Calu3 (cell line): Measurements from ENCODE around the gene LBHD1. TPM values are rescaled to one million over a fixed set of nuclear protein-coding genes. Genes with fewer than 3 reads are reported as not detected.
"Not testable (repeated sequence)": the region's sequence is repeated elsewhere in the genome, so short reads cannot be mapped to it uniquely, and the experiment has no call there.

ENCODE experiments used
- BruUV-seq: library from RNA; stranded (reverse); fragments of 400-500 nt; replicated peaks from 2 replicates; lab custom pipeline; 2021; lab: Mats Ljungman, UMichigan
- CTCF ChIA-PET: fragments of 300-600 bp; sonication (Branson Sonifier 250); formaldehyde crosslinking; loops from one replicate; lab custom pipeline; 2022; ENCODE audit warnings: antibody characterized with exemption; lab: Charles Lee
- DNase-seq: peaks from one replicate; pipeline ENCODE4 v3.0.0; 2022
- H3K27ac Mint-ChIP-seq: one replicate; pipeline ENCODE4 v1.8.0; 2022; ENCODE audit warnings: mixed read lengths; ENCODE audit not compliant: unreplicated experiment
- H3K27me3 Mint-ChIP-seq: one replicate; pipeline ENCODE4 v1.8.0; 2022; ENCODE audit warnings: mixed read lengths; ENCODE audit not compliant: unreplicated experiment
- H3K36me3 Mint-ChIP-seq: one replicate; pipeline ENCODE4 v1.8.0; 2022; ENCODE audit warnings: mild to moderate bottlenecking, moderate library complexity, mixed read lengths; ENCODE audit not compliant: insufficient read depth, unreplicated experiment
- H3K4me1 Mint-ChIP-seq: one replicate; pipeline ENCODE4 v1.8.0; 2022; ENCODE audit warnings: mild to moderate bottlenecking, low read depth, mixed read lengths; ENCODE audit not compliant: unreplicated experiment
- H3K4me3 Mint-ChIP-seq: one replicate; pipeline ENCODE4 v1.8.0; 2022; ENCODE audit warnings: mild to moderate bottlenecking, low read depth, moderate library complexity, mixed read lengths; ENCODE audit not compliant: unreplicated experiment
- H3K9me3 Mint-ChIP-seq: one replicate; pipeline ENCODE4 v1.8.0; 2022; ENCODE audit warnings: low read depth, mixed read lengths; ENCODE audit not compliant: unreplicated experiment
- intact Hi-C: fragments of 100-400 bp; cut with micrococcal nuclease; formaldehyde crosslinking; loops from one replicate; pipeline ENCODE4 v1.10.0; 2022; ENCODE audit not compliant: unreplicated experiment
- total RNA-seq: library from RNA; stranded (reverse); gene quantifications from 2 replicates; pipeline ENCODE4 v1.2.3, GENCODE V29; 2022
- TF ChIP-seq, protein P1 (sequence below): fragments of 200-600 bp; IDR thresholded peaks from one replicate; pipeline ENCODE4 v1.8.0; 2022; ENCODE audit warnings: antibody characterized with exemption; ENCODE audit not compliant: unreplicated experiment

The LBHD1 gene
- total RNA-seq, 1 experiment from 2014 or later = 16.4 TPM

GRCh38 chr11:62652161-62653006, 19.7 kb downstream of the LBHD1 start:
- intact Hi-C loops = no loop called here
- CTCF ChIA-PET = interaction anchor here (0.7 to 1.0 kb wide), 3 partner anchors 12 to 439 kb away, joined by 3 to 6 read pairs (median 3); partner anchors contain the start of genes C11orf98 and CSKMT
- H3K36me3 Mint-ChIP-seq = peaks cover 29% of the 10 kb centered on the region
- no peak for DNase-seq
- H3K4me3 Mint-ChIP-seq = peak overlapping the region; percentile 93
- H3K9me3 Mint-ChIP-seq = no peaks in the 10 kb centered on the region
- no peaks in the 10 kb centered on the region for H3K27me3 Mint-ChIP-seq
- H3K27ac Mint-ChIP-seq = peak overlapping the region; percentile 75
- TSS peak; percentile 73 for BruUV-seq
- TF ChIP-seq, protein P1, sequence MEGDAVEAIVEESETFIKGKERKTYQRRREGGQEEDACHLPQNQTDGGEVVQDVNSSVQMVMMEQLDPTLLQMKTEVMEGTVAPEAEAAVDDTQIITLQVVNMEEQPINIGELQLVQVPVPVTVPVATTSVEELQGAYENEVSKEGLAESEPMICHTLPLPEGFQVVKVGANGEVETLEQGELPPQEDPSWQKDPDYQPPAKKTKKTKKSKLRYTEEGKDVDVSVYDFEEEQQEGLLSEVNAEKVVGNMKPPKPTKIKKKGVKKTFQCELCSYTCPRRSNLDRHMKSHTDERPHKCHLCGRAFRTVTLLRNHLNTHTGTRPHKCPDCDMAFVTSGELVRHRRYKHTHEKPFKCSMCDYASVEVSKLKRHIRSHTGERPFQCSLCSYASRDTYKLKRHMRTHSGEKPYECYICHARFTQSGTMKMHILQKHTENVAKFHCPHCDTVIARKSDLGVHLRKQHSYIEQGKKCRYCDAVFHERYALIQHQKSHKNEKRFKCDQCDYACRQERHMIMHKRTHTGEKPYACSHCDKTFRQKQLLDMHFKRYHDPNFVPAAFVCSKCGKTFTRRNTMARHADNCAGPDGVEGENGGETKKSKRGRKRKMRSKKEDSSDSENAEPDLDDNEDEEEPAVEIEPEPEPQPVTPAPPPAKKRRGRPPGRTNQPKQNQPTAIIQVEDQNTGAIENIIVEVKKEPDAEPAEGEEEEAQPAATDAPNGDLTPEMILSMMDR = no peak
- peaks cover 16% of the 10 kb centered on the region for H3K4me1 Mint-ChIP-seq

DNA sequence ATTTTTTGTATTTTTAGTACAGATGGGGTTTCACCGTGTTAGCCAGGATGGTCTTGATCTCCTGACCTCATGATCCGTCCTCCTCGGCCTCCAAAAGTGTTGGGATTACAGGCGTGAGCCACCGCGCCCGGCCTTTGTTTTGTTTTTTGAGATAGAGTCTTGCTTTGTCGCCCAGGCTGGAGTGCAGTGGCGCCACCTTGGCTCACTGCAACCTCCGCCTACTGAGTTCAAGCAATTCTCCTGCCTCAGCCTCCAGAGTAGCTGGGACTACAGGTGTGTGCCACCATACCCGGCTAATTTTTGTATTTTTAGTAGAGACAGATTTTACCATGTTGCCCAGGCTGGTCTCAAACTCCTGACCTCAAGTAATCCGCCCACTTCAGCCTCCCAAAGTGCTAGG, 21.8 kb downstream of the LBHD1 start:
- intact Hi-C loops, BruUV-seq, H3K27me3 Mint-ChIP-seq, H3K27ac Mint-ChIP-seq, H3K4me3 Mint-ChIP-seq, CTCF ChIA-PET, H3K9me3 Mint-ChIP-seq, DNase-seq: not testable (repeated sequence)
- Mint-ChIP-seq H3K36me3 (peaks cover 48% of the 10 kb centered on the region), H3K4me1 (peaks cover 16% of the 10 kb centered on the region)

DNA sequence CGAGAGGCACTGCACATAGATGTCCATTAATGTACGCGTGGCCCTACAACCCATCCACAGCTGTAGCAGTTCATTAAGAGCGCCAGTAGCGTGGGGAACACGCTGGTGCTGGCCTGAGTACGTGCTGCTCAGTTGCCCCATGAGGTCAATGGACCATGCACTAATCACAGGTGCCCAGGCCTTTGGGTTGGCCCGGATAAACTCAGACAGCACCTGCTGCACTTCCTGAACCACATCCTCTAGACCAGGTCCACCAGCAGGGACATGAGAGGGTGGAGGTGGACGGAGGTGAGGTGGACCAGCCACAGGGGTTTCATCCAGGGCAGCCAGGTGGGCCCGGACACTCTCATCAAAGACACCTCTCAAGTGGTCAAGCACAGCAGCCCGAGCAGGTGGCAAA, 22.6 kb downstream of the LBHD1 start:
- TF ChIP-seq, protein P1 = no peak
- H3K4me3 Mint-ChIP-seq = no peak overlapping the region
- H3K36me3 Mint-ChIP-seq = peaks cover 54% of the 10 kb centered on the region
- DNase-seq = no peak
- no peaks in the 10 kb centered on the region for H3K9me3 Mint-ChIP-seq
- intact Hi-C loops = no loop called here
- peaks cover 16% of the 10 kb centered on the region for H3K4me1 Mint-ChIP-seq
- BruUV-seq = no TSS peak
- no peak overlapping the region for H3K27ac Mint-ChIP-seq
- no peaks in the 10 kb centered on the region for H3K27me3 Mint-ChIP-seq
- CTCF ChIA-PET = interaction anchor here (0.6 kb wide), 1 partner anchor 71 kb away, joined by 3 read pairs; no protein-coding TSS in a partner anchor

GRCh38 chr11:62648967-62649364, 23.1 kb downstream of the LBHD1 start:
- intact Hi-C loops = no loop called here
- no peak for DNase-seq
- Mint-ChIP-seq H3K4me3 (no peak overlapping the region), H3K27ac (no peak overlapping the region), H3K4me1 (peaks cover 16% of the 10 kb centered on the region), H3K27me3 (no peaks in the 10 kb centered on the region), H3K9me3 (no peaks in the 10 kb centered on the region), H3K36me3 (peaks cover 59% of the 10 kb centered on the region)
- BruUV-seq = no TSS peak
- TF ChIP-seq, protein P1 = no peak
- CTCF ChIA-PET = interaction anchor here (0.6 kb wide), 1 partner anchor 71 kb away, joined by 3 read pairs; no protein-coding TSS in a partner anchor
